ENCODE measurements around the gene SGK1.

- TF ChIP-seq FOXK2 (IDR thresholded peaks at IDR 0.05) (no peak), CTBP1 (IDR thresholded peaks at IDR 0.05; ENCODE audit: borderline replicate concordance) (no peak), PKNOX1 (IDR thresholded peaks at IDR 0.05) (no peak), SUZ12 (IDR thresholded peaks at IDR 0.05) (no peak), L3MBTL2 (conservative IDR thresholded peaks at IDR 0.05) (no peak), TARDBP (IDR thresholded peaks at IDR 0.05) (no peak), ELF4 (IDR thresholded peaks at IDR 0.05) (no peak), SP1 (IDR thresholded peaks at IDR 0.05) (no peak), FOXA1 (IDR thresholded peaks at IDR 0.05) (no peak)
Measured at GRCh38 chr6:134245041-134245440, 72.9 kb downstream of the SGK1 start.

Data from HEK293T (cell line).